SK-N-SH treated with all-trans-retinoic acid at 6 μM for 48 hours (cell line): ENCODE data around the gene NRXN2.

Experiments used
- CSDC2 ChIP-seq: fragments of 250-450 bp; sonication (Bioruptor Pico); IDR thresholded peaks from 2 replicates; pipeline ENCODE4 v1.5.0; 2020; ENCODE audit warnings: mild to moderate bottlenecking, moderate library complexity
- ESRRG ChIP-seq: fragments of 250-450 bp; sonication (Bioruptor Pico); IDR thresholded peaks from 2 replicates; pipeline ENCODE4 v1.6.1; 2021; ENCODE audit warnings: mild to moderate bottlenecking
- GLIS3 ChIP-seq: fragments of 250-450 bp; sonication (Bioruptor Pico); IDR thresholded peaks from 2 replicates; pipeline ENCODE4 v1.5.0; 2020; ENCODE audit warnings: mild to moderate bottlenecking, moderate library complexity
- ISL1 ChIP-seq: fragments of 250-450 bp; sonication (Bioruptor Pico); IDR thresholded peaks from 2 replicates; pipeline ENCODE4 v2.1.2; 2022; ENCODE audit warnings: mild to moderate bottlenecking, moderate library complexity
- OSR1 ChIP-seq: fragments of 250-450 bp; sonication (Bioruptor Pico); IDR thresholded peaks from 2 replicates; pipeline ENCODE4 v1.8.0; 2022; ENCODE audit warnings: moderate library complexity, mild to moderate bottlenecking, inconsistent platforms
- SNAI2 ChIP-seq: fragments of 250-450 bp; sonication (Bioruptor Pico); IDR thresholded peaks from 2 replicates; pipeline ENCODE4 v1.5.0; 2020; ENCODE audit warnings: mild to moderate bottlenecking, moderate library complexity
- TSHZ2 ChIP-seq: fragments of 250-450 bp; sonication (Bioruptor Pico); IDR thresholded peaks from 2 replicates; pipeline ENCODE4 v1.5.0; 2020; ENCODE audit warnings: mild to moderate bottlenecking, moderate library complexity
- ZC3H10 ChIP-seq: fragments of 250-450 bp; sonication (Bioruptor Pico); IDR thresholded peaks from 2 replicates; pipeline ENCODE4 v1.5.1; 2021; ENCODE audit warnings: mild to moderate bottlenecking, moderate library complexity
- ZFP3 ChIP-seq: fragments of 250-450 bp; sonication (Bioruptor Pico); IDR thresholded peaks from 2 replicates; pipeline ENCODE4 v1.5.0; 2020; ENCODE audit warnings: mild to moderate bottlenecking, moderate library complexity
- ZNF70 ChIP-seq: fragments of 450-650 bp; formaldehyde crosslinking; IDR thresholded peaks from 2 replicates; pipeline ENCODE4 v1.5.0; 2020; ENCODE audit warnings: mild to moderate bottlenecking, moderate library complexity
- TF ChIP-seq, protein P1 (sequence below): fragments of 250-450 bp; sonication (Bioruptor Pico); IDR thresholded peaks from 2 replicates; pipeline ENCODE4 v1.5.1; 2021; ENCODE audit warnings: mild to moderate bottlenecking, moderate library complexity

GRCh38 chr11:64661614-64662013, 61.4 kb downstream of the NRXN2 start:
- TF ChIP-seq ISL1 (CRISPR knock-in tag) (no peak), OSR1 (no peak), TSHZ2 (CRISPR knock-in tag) (no peak), ZNF70 (CRISPR knock-in tag) (no peak), ZFP3 (CRISPR knock-in tag) (no peak), SNAI2 (no peak), ZC3H10 (CRISPR knock-in tag) (no peak), GLIS3 (no peak), CSDC2 (CRISPR knock-in tag) (no peak), ESRRG (CRISPR knock-in tag) (no peak)
- TF ChIP-seq, protein P1, sequence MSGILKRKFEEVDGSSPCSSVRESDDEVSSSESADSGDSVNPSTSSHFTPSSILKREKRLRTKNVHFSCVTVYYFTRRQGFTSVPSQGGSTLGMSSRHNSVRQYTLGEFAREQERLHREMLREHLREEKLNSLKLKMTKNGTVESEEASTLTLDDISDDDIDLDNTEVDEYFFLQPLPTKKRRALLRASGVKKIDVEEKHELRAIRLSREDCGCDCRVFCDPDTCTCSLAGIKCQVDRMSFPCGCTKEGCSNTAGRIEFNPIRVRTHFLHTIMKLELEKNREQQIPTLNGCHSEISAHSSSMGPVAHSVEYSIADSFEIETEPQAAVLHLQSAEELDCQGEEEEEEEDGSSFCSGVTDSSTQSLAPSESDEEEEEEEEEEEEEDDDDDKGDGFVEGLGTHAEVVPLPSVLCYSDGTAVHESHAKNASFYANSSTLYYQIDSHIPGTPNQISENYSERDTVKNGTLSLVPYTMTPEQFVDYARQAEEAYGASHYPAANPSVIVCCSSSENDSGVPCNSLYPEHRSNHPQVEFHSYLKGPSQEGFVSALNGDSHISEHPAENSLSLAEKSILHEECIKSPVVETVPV (CRISPR knock-in tag) = no peak
